Non-pigmented ciliary epithelial cell (primary cell): ENCODE data around the gene ENKD1.
A peak's percentile ranks its signal among the peaks of the same experiment; 100 is the strongest.

Experiments used
- DNase-seq: peaks from one replicate; pipeline ENCODE4 v3.0.0-alpha.2; 2010; ENCODE audit warnings: low read depth

ENKD1 gene

GRCh38 chr16:67662653-67663010 lies 3.9 kb downstream of the ENKD1 start:
- DNase-seq = no peak

DNA sequence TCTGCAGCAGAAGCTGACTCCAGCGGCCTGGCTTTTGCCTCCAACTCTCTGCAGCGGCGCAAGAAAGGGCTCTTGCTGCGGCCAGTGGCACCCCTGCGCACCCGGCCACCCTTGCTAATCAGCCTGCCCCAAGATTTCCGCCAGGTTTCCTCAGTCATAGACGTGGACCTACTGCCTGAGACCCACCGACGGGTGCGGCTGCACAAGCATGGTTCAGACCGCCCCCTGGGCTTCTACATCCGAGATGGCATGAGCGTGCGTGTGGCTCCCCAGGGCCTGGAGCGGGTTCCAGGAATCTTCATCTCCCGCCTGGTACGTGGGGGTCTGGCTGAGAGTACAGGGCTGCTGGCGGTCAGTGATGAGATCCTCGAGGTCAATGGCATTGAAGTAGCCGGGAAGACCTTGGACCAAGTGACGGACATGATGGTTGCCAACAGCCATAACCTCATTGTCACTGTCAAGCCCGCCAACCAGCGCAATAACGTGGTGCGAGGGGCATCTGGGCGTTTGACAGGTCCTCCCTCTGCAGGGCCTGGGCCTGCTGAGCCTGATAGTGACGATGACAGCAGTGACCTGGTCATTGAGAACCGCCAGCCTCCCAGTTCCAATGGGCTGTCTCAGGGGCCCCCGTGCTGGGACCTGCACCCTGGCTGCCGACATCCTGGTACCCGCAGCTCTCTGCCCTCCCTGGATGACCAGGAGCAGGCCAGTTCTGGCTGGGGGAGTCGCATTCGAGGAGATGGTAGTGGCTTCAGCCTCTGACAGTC lies 4.5 kb downstream of the ENKD1 start:
- no peak for DNase-seq

DNA sequence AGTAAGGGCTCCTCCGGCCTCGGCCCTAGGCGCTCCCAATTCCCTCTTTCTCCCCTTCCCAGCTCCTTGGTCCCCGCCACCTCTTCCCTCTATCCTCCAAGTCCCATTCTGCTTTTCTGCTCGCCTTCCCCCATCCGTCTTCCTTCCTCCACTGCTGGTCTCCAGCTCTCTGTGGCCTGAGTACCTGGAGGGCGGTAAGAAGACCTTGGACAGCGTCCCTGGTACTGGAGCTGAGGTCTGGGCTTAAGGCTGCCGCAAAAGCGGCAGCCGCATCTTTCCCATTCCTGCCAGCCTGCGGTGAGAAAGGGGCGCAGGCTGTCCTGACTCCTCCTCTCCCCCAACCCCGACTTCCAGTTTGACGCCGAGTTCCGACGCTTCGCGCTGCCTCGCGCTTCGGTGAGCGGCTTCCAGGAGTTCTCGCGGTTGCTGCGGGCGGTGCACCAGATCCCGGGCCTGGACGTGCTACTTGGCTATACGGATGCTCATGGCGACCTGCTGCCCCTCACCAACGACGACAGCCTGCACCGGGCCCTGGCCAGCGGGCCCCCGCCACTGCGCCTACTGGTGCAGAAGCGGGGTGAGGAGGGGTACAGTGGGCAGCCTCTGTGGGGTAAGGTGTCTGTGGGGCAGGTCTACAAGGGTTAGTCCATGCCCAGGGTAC lies 5.3 kb downstream of the ENKD1 start:
- DNase-seq = no peak

DNA sequence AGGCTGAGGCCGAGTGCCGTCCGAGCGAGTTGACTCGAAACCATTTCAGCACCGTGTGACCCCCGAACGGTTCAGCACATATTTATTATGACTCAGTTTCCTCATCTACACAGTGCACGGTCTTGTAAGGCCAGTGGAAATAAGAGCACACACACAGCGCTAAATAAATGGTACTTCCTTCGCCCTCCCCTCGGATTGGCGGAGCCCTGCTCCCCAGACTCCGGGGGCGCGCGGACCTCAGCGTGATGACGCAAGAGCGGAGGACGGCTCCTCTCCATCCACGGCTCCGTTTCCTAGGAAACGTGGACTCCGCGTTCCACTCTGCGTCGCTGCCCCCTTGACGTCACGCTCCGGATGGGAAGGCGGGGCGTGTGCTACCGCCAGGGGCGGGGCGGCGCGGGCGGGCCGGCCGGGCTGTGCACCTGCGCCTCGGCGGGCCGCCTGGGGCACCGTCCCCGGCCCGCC lies 6.0 kb downstream of the ENKD1 start, which contains the start of gene PARD6A:
TSS of gene PARD6A (plus strand) at position 397 of the 465 bp plus-strand sequence. CDS start 79 bp downstream, outside the sequence.
- DNase-seq = peak; percentile 83

- no peak for DNase-seq
Measured at GRCh38 chr16:67659675-67660563, 6.6 kb downstream of the ENKD1 start, which contains the start of gene ACD. ACD (minus strand) TSS chr16:67660260; CDS start chr16:67660220, 40 bp downstream.

DNA sequence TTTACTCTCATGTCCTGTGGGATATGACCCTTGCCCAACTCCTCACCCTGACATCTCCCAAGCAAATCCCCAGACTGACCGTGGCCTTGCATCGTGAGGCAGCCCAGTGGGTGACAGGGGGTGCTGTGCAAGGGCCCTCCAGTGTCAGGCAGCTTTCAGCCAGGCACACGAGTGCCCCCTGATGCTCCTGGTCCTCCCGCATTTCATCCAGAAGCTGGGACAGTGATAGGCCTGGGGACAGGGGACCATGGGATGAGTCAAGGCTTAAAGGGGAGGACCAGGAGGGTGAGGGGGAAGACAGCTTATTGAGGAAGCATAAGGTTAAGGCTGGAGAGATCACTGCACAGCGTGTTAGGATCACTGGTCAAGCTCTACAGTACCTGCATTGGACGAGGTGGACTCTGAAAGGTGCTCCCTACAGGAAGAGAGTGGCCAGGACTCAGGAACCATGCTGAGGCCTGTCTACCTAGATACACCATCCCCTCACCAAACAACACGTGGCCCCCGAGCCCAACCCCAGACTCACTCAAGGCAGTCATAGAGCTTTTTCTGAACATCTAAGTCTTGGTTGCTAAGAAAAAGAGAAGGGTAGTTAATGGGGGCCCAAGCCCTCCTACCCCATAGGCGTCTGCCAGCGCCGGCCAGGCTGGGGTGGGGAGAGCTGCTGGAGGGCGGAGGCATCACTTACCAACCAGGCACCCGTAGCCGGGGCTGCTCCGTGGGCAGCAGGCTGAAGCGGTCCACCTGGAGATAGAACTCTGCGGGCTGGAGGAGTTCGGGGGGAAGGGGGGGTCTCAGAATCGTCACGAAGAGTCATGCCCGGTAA lies 7.5 kb downstream of the ENKD1 start:
- no peak for DNase-seq

DNA sequence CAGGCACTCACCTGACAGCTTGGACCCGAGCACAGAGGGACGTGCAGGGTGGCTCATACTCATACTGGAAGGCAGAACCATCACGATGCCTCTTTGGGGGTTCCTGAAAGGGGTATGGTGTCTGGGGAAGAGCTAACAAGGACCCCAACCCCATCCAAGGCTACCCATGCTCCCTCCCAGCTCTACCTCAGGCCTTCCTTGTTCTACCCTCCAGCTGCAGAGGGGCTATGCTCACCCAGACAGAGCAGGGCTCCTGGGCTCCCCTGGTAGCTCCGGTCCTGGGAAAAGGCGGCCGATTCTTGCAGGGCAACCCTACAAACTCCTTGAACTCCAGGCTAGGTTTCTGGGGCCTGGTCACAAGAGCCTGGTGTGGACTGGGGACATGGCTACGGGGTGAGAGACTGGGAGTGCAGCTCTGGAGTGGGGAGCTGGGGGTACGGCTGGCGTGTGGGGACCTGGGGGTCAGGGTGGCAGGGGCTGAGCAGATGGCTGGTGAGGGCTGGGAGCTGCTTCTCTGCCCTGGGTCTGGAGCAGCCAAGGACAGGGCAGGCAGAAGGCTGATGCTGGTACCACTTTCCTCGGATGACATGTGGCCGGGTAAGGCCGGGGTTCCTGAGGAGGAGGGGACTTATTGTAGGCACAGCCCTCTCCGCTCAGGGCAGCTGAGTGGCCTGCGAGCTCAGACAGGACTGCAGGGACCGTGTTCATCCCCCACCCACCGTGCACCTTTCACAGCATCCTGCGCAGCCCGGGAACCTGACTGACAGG lies 8.6 kb downstream of the ENKD1 start:
- no peak for DNase-seq

GRCh38 chr16:67657017-67657608 lies 9.4 kb downstream of the ENKD1 start:
- no peak for DNase-seq

- DNase-seq = no peak
Measured at GRCh38 chr16:67656344-67657016, 10.1 kb downstream of the ENKD1 start.

DNA sequence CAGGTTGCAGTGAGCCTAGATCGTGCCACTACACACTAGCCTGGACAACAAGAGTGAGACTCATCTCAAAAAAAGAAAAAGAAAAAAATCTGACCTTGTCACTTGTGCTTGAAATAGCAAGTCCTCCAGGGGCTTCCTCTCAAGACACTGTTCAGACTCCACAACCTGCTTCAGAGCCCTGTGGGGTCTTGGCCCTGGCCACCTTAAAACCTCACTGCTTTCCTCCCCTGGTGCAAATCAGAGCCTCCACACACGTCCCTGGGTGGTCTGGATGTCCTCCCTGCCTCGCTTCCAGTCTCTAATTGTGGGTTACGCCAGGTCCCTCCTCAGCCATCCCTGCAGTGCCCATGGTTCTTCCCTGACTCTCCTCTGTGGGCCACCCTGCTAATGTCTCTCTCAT lies 11.2 kb downstream of the ENKD1 start:
- DNase-seq = no peak

DNA sequence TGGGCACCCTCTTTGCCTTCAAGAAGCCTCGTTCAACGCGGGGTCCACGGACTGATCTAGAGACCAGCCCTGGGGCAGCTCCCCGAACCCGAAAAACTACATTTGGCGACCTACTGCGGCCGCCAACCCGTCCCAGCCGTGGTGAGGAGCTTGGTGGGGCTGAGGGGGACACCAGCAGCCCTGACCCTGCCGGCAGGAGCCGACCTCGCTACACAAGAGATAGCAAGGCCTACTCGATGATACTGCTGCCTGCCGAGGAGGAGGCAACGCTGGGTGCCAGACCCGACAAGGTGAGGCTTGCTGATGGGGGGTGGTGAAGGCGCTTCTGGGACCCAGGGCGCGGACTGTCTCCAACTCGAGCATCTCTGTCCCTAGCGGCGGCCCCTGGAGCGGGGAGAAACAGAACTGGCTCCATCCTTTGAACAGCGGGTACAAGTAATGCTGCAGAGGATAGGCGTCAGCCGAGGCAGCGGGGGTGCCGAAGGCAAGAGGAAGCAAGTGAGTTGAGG lies 12.1 kb downstream of the ENKD1 start:
- DNase-seq = no peak

GRCh38 chr16:67653789-67654402 lies 12.7 kb downstream of the ENKD1 start:
- no peak for DNase-seq

DNA sequence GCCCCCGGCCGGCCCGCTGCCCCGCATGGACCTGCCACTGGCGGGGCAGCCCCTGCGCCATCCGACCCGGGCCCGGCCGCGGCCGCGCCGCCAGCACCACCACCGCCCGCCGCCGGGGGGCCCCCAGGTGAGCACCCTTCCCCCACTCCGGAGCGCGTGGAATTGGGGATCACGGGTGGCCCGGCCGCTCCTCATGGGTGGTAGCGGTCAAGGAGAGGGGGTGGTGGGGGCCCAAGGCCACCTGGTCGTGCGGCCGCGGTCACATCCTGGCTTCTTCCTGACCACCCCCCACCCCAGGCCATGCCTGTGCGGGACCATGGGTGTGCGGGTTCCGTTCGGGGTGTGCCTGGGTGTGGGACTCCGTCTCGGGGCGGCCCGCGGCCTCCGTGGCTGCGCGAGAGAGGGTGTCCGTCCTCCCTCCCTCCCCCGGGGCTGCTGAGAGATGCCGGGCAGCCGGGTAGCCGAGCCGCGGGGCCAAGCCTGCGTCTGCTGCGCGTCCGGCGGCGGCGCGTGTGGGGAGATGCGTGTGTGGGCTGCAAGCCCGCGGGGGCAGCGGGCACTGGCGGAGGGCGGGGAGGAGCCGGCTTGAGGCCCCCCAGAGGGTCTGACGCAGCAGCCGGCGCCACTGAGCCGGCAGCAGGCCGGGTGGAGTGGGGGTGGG lies 13.3 kb downstream of the ENKD1 start:
- DNase-seq = no peak

DNA sequence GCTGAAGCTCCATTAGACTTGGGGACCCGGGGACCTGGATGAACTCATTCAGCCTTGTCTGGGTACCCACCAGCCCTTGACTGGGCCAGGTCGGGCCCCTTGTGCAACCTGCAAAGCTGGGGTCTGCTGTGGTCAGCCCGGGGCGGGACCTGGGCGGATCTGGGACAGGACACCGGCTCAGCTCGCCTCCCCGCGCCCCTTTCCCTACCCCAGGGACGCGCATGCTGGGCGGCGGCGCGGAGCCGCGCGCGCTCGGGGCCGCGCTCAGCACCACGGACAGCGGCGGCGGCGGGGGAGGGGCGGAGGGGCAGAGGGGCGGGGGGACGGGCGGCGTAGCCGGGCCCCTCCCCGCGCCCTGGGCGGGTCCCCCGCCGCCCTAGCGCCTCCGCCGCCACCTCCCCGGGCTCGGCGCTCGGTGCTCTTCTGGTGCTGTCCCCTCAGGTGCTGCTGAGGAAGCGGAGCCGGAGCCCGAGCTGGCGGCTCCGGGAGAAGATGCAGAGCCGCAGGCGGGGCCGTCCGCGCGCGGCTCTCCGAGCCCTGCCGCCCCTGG lies 13.9 kb downstream of the ENKD1 start:
- no peak for DNase-seq

- no peak for DNase-seq
Measured at GRCh38 chr16:67651847-67652246, 14.7 kb downstream of the ENKD1 start.

- no peak for DNase-seq
Measured at GRCh38 chr16:67651039-67651438, 15.5 kb downstream of the ENKD1 start.

DNA sequence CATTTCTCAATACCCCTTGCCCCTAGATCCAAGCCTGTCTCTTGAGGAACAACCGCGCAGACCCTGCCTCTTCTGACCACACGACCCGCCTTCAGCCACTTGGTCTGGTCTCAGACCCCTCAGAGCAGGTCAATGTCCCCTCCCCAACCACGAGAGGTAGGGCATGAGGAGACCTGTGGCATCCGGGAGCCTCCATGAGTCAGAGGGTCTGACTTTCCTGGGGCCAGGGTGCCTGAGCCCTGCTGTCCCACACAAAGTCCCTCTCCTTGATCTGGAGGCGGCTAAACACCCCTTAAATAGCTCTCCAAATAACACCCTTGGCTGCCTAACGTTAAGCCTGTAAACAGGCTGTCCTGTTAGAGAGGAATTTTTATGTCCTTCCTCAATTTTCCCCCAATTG lies 16.5 kb downstream of the ENKD1 start:
- DNase-seq = no peak

GRCh38 chr16:67649494-67649931 lies 17.0 kb downstream of the ENKD1 start:
- DNase-seq = no peak
